Measurements from ENCODE around the gene ENPP7.

Gene ENPP7

GRCh38 chr17:79730769-79731483 is at the start of gene ENPP7:
ENPP7 (plus strand) TSS chr17:79730943; CDS start chr17:79731140, 197 bp downstream.
- no peak for DNase-seq (ENCODE audit: low spot score)

GRCh38 chr17:79681101-79681621 is 49.6 kb upstream of the ENPP7 start:
- DNase-seq (ENCODE audit: low spot score), result no peak

GRCh38 chr17:79681628-79682261 is 49.0 kb upstream of the ENPP7 start:
- DNase-seq (ENCODE audit: low spot score), result no peak

GRCh38 chr17:79683365-79683764 is 47.4 kb upstream of the ENPP7 start:
- no peak for DNase-seq (ENCODE audit: low spot score)

- no peak for DNase-seq (ENCODE audit: low spot score)
Measured at GRCh38 chr17:79684132-79684985, 46.4 kb upstream of the ENPP7 start.

GRCh38 chr17:79685121-79685520 is 45.6 kb upstream of the ENPP7 start:
- no peak for DNase-seq (ENCODE audit: low spot score)

GRCh38 chr17:79686476-79686875 is 44.3 kb upstream of the ENPP7 start:
- DNase-seq (ENCODE audit: low spot score), result no peak

GRCh38 chr17:79690466-79690865 is 40.3 kb upstream of the ENPP7 start:
- no peak for DNase-seq (ENCODE audit: low spot score)

GRCh38 chr17:79690988-79691836 is 39.5 kb upstream of the ENPP7 start:
- DNase-seq (ENCODE audit: low spot score), result no peak

GRCh38 chr17:79691931-79692330 is 38.8 kb upstream of the ENPP7 start:
- DNase-seq (ENCODE audit: low spot score), result peak; percentile 75

GRCh38 chr17:79693419-79693818 is 37.3 kb upstream of the ENPP7 start:
- DNase-seq (ENCODE audit: low spot score), result no peak

- DNase-seq (ENCODE audit: low spot score), result no peak
Measured at GRCh38 chr17:79695293-79695790, 35.4 kb upstream of the ENPP7 start.

- peak; percentile 48 for DNase-seq (ENCODE audit: low spot score)
Measured at GRCh38 chr17:79695797-79696609, 34.7 kb upstream of the ENPP7 start.

GRCh38 chr17:79696610-79696982 is 34.1 kb upstream of the ENPP7 start:
- no peak for DNase-seq (ENCODE audit: low spot score)

GRCh38 chr17:79698146-79698846 is 32.4 kb upstream of the ENPP7 start:
- DNase-seq (ENCODE audit: low spot score), result no peak

GRCh38 chr17:79699386-79700036 is 31.2 kb upstream of the ENPP7 start:
- no peak for DNase-seq (ENCODE audit: low spot score)

GRCh38 chr17:79700592-79700991 is 30.2 kb upstream of the ENPP7 start:
- DNase-seq (ENCODE audit: low spot score), result no peak

GRCh38 chr17:79702034-79702433 is 28.7 kb upstream of the ENPP7 start:
- no peak for DNase-seq (ENCODE audit: low spot score)

- DNase-seq (ENCODE audit: low spot score), result no peak
Measured at GRCh38 chr17:79702550-79703236, 28.1 kb upstream of the ENPP7 start.

Measured in cerebellar cortex (tissue), 1 donor.